ENCODE measurements around the gene METTL8.

DNA sequence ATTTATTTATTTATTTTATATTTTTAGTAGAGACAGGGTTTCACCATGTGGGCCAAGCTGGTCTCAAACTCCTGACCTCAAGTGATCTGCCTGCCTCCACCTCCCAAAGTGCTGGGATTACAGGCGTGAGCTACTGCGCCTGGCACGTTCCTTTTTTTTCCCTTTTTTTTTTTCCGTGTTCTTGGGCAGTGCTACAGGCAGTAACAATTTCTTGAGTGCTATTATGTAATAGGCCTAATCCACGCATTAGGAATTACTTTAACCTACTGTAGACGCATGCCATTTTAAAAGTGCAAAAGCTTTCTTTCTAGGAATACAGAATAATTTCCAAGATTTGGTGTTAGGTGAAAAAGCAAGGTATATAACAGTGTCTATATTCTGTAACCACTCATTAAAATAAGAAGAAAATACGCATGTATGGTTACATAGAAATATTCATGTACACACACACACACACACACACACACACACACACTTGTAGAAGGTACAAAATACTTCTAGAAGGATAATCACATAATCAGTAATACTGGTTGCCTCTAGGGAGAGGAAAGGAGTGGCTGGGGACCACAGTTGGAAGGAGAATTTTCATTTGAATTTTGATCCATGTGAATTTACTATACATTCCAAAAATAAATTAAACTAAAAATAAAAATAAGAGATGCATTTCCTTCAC, 92.3 kb downstream of the METTL8 start:
- TF ChIP-seq, protein P1, sequence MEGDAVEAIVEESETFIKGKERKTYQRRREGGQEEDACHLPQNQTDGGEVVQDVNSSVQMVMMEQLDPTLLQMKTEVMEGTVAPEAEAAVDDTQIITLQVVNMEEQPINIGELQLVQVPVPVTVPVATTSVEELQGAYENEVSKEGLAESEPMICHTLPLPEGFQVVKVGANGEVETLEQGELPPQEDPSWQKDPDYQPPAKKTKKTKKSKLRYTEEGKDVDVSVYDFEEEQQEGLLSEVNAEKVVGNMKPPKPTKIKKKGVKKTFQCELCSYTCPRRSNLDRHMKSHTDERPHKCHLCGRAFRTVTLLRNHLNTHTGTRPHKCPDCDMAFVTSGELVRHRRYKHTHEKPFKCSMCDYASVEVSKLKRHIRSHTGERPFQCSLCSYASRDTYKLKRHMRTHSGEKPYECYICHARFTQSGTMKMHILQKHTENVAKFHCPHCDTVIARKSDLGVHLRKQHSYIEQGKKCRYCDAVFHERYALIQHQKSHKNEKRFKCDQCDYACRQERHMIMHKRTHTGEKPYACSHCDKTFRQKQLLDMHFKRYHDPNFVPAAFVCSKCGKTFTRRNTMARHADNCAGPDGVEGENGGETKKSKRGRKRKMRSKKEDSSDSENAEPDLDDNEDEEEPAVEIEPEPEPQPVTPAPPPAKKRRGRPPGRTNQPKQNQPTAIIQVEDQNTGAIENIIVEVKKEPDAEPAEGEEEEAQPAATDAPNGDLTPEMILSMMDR (IDR thresholded peaks at IDR 0.05), result no peak
- TF ChIP-seq POLR2A (IDR thresholded peaks at IDR 0.05), result no peak

Measured in uterus (tissue), 2 donors.